GM12874 (cell line): ENCODE data around the gene KCNK16.

ENCODE experiments used
- TF ChIP-seq, protein P1 (sequence below): IDR thresholded peaks from 2 replicates; pipeline ENCODE4 v1.5.1; 2011; ENCODE audit warnings: low read depth, mild to moderate bottlenecking, control low read depth, low read length, moderate library complexity; ENCODE audit not compliant: insufficient read depth

The KCNK16 gene

DNA sequence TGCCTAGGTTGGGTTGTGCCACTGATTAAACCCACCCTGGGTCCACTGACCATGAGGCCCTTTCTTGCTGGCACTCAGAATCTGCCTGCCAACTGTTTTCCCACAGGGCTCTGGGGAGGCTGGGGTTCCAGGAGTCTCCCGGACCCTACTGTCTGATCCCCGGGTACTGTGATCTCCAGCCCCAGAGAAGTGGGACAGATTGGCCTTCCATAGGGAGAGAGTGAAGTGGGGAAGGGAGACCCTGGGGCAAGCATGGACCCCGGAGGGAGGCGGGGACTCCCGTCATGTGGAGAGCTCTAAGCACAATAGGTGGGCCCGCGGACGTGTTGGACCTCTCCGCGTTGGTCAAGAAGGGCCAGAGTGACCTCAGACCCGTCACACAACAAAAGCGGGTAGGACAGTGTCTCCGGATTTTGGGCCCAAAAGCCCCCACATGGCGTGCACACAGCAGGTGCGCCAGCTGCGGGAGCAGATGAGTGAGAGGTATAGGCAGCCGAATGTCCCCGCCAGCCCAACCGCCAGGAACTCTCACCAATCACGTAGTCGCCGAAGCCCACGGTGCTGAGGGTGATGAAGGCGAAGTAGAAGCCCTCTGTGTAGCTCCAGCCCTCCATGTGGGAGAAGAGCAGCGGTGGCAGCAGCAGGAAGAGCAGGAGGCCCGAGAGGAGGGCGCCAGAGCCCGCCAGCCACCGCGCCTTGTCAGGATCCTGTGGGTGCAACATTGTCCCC is 18.9 kb downstream of the KCNK16 start:
- TF ChIP-seq, protein P1, sequence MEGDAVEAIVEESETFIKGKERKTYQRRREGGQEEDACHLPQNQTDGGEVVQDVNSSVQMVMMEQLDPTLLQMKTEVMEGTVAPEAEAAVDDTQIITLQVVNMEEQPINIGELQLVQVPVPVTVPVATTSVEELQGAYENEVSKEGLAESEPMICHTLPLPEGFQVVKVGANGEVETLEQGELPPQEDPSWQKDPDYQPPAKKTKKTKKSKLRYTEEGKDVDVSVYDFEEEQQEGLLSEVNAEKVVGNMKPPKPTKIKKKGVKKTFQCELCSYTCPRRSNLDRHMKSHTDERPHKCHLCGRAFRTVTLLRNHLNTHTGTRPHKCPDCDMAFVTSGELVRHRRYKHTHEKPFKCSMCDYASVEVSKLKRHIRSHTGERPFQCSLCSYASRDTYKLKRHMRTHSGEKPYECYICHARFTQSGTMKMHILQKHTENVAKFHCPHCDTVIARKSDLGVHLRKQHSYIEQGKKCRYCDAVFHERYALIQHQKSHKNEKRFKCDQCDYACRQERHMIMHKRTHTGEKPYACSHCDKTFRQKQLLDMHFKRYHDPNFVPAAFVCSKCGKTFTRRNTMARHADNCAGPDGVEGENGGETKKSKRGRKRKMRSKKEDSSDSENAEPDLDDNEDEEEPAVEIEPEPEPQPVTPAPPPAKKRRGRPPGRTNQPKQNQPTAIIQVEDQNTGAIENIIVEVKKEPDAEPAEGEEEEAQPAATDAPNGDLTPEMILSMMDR, result no peak

DNA sequence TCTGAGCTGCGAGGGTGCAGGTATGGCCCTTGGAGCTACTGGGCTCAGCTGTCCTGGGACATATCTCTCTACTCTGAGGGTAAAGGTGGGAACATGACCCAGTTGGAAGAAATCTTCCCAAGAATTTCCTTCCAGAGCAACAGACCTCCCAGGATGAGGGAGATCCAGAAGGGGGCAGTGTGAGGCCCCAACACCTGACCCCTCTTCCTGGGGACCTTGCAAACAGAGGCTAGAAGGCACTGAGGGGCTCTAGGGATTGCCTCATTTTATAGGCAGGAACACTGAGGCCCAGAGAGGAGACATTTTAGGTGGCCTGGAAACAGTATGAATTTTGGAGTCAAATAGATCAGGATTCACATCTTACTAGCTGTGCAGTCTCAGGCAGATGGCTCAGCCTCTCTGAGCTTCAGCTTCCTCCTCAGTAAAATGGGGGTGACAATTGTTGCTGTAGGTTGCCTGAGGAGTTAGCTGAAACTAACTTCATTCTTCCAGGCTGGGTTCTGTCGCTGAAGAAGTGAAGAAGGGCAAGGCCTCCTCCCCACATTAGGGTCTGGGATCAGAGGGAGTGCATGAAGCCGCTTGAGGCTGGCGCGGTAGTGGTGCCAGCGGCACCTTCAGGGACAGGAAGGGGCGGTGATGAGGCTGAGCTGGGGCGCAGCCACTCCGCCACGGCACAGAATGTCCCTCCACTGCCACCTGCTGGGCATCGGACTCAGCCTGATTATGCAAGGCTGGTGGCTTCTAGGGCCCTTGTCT is 19.7 kb downstream of the KCNK16 start:
- TF ChIP-seq, protein P1, result peak; percentile 93

GRCh38 chr6:39302011-39302410 is 20.5 kb downstream of the KCNK16 start:
- TF ChIP-seq, protein P1, result no peak

DNA sequence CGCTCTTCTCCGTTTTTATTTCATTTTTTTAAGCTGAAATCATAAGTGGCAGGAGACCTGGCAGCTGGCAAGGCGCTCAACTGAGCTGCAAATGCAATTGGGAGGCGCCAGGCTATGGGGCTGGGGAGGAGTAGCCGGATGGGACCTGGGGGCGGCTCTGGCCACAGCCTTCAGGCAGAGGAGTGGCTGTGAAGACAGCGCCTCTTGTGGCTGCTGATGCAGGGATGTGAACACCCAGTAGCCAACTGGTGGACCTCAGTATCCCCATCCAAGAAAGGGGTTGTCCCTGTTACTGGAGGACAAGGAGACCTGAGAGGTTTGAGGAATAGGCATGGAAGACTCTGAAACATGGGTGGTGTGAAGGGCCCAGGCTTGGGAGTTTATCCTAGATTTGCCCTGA is 20.9 kb downstream of the KCNK16 start:
- TF ChIP-seq, protein P1, result peak; percentile 47

- TF ChIP-seq, protein P1, result no peak
Observed at GRCh38 chr6:39300739-39301138, 21.8 kb downstream of the KCNK16 start.

- TF ChIP-seq, protein P1, result no peak
Observed at GRCh38 chr6:39298061-39298460, 24.4 kb downstream of the KCNK16 start.

DNA sequence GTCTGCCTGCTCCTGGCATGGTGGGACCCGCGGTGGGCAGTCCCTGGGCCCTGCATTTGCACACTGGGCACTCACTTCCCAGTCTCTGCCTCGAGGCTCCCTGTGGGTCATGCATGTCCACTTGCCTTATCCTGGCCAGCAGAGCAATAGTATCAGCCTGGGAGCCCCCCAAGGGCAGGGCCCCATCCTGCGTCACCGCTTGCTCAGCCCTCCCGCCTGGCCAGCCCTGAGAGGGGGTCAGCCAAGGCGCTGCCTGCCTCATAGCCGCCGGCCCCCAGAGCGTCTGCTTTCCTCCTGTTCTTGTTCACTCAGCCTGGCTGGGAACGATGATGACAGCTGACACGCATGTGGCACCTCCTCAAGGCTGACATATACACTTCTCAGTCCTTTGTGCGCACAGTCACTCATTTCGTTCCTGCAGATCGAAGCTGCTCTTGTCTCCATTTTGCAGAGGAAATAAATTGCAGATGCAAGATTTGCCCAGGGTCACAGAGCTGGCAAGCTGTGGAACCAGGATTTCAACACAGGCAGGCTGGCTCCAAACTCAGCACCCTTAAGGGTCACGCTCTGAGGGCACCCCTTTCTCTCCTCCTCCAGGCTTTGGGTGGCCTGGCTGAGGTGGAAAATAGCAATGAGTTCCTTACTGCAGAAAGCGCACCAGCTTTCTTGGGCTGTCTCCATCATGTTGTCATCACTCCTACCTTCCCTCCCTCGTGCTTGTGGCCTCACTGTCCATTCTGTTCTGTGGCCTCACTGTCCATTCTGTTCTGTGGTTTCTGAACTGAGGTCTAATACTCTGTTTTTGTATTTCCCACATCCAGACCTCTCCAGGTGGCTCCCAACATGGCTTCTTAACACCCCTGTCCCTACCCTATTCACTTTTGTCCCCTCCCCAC is 25.5 kb downstream of the KCNK16 start:
- TF ChIP-seq, protein P1, result no peak
